HAP-1 (cell line): ENCODE measurements around the gene ZNF618.
"Not testable (repeated sequence)": the region's sequence is repeated elsewhere in the genome, so short reads cannot be mapped to it uniquely, and the experiment has no call there.

Experiments
- DNase-seq, 2 experiments: peaks; one replicate each; pipeline ENCODE4 v3.0.0-alpha.2; 2016 to 2020; ENCODE audit warnings: low spot score in 2 of 2
- H3K27me3 ChIP-seq: fragments of 250-450 bp; sonication (Bioruptor Pico); 2 replicates; pipeline ENCODE4 v1.5.1; 2020; ENCODE audit warnings: low read depth, mild to moderate bottlenecking, moderate library complexity
- H3K36me3 ChIP-seq: fragments of 250-450 bp; sonication (Bioruptor Pico); replicated peaks from 2 replicates; pipeline ENCODE4 v1.5.1; 2020; ENCODE audit warnings: mild to moderate bottlenecking
- H3K4me1 ChIP-seq: fragments of 250-450 bp; sonication (Bioruptor Pico); 2 replicates; pipeline ENCODE4 v1.5.1; 2020; ENCODE audit warnings: mild to moderate bottlenecking
- H3K4me3 ChIP-seq: fragments of 250-450 bp; sonication (Bioruptor Pico); 2 replicates; pipeline ENCODE4 v1.5.1; 2020; ENCODE audit warnings: mild to moderate bottlenecking, moderate library complexity
- H3K9me3 ChIP-seq: fragments of 250-450 bp; sonication (Bioruptor Pico); 2 replicates; pipeline ENCODE4 v1.5.1; 2020; ENCODE audit warnings: mild to moderate bottlenecking, moderate library complexity
- in situ Hi-C: fragments of 300-500 bp; cut with MboI; formaldehyde crosslinking; loops from 3 replicates; pipeline ENCODE4 v1.14.3; 2020; ENCODE audit warnings: low sequenced_read_pairs, inconsistent platforms, mixed read lengths

ZNF618 gene

DNA sequence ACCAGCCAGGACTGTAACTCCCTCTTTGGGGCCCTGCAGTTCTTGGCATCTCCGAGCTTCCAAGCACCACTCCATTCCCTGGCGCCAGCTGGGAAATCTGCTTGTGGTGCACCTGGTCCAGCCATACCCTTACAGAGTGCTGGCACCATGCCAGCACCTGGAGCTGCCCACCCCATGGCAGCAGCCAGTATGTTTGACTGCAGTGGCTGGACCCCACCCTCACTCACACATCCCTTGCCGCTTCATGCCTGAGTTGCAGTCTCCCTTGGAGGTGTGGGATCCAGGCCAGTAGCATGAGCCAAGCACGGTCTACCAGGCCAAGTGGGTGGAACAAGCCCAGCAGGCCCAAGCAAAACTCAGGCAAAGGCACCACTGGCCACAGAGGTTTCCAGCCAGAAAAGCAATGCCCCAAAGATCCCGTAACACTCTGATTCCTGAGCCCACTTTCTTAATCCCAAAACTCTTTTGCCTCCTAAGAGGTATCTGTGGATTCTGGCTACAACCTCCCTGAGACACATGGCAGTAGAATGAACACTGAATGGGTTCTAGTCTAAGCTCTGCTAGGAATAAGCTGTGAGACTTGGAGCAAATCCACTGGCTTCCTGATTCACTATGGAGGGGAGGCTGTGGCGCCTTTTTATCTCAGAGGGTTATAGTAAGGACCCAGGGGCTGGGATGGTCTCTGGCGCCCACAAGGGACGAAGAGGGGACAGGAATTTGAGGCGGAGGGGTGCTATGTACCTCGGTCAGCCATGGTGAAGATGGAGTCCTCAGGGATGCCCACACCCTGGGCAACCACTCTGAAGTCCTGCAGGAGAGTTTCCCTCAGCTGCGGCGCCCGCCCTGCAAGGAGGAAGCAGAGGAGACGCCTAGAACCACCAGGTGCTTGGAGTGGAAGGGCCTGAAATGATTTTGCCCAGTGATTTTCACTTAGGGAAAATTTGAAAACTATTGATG lies 196.4 kb downstream of the ZNF618 start:
- no peak for DNase-seq
- in situ Hi-C loops: no loop called here
- peaks cover 21% of the 10 kb centered on the region for H3K27me3 ChIP-seq
- no peak overlapping the region for H3K4me3 ChIP-seq
- H3K9me3 ChIP-seq: no peaks in the 10 kb centered on the region
- H3K36me3 ChIP-seq: no peaks in the 10 kb centered on the region
- no peaks in the 10 kb centered on the region for H3K4me1 ChIP-seq

- Histone ChIP-seq H3K36me3 (no peaks in the 10 kb centered on the region), H3K4me3 (no peak overlapping the region), H3K9me3 (no peaks in the 10 kb centered on the region), H3K27me3 (peaks cover 19% of the 10 kb centered on the region), H3K4me1 (no peaks in the 10 kb centered on the region)
- DNase-seq: no peak
- in situ Hi-C loops: no loop called here
These were observed 199.5 kb downstream of the ZNF618 start for GRCh38 chr9:114075602-114076001.

DNA sequence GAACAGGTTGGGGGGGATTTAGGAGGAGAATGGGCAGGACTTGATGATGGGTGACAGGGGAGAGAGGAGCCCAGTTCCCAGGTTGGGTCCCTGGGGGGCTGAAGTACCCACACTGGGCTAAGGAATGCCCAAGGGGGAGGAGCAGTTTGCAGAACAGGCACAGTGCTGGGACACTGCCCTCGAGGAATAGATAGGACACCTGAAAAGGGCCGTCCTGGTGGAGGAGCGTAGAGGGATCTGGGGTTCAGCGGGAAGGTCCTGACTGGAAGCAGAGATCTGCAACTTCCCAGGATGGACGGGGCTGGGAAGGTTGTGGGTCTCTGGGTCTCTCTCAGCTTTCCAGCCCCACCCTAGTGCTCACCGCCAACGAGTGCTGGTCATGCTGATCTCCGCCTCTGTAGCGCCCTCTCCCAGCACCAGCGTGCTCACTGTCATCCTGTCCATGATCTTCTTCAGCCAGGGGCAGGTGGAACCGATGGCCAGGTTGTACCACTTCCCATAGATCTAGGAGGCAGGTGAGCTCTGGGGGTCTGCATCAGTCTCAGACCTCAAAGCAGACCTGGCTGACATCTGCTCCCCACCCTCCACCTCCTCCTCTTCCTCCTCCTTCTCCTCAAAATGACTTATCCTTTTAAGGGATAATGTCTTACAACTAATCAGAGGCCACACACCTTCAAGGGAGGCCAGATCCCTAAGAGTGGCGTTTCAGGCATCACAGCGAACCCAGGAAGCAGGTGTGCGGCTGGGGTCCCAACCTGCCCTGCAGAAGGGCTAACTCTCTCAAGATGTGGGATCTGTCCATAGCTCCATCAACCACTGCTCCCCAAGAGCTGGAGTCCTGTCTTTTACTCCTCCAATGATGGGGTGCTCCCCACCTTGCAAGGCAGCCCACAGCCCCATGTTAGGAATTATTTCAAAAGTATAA lies 200.4 kb downstream of the ZNF618 start:
- Histone ChIP-seq H3K27me3 (peaks cover 19% of the 10 kb centered on the region), H3K4me1 (no peaks in the 10 kb centered on the region), H3K4me3 (no peak overlapping the region), H3K9me3 (no peaks in the 10 kb centered on the region), H3K36me3 (no peaks in the 10 kb centered on the region)
- in situ Hi-C loops: no loop called here
- no peak for DNase-seq

DNA sequence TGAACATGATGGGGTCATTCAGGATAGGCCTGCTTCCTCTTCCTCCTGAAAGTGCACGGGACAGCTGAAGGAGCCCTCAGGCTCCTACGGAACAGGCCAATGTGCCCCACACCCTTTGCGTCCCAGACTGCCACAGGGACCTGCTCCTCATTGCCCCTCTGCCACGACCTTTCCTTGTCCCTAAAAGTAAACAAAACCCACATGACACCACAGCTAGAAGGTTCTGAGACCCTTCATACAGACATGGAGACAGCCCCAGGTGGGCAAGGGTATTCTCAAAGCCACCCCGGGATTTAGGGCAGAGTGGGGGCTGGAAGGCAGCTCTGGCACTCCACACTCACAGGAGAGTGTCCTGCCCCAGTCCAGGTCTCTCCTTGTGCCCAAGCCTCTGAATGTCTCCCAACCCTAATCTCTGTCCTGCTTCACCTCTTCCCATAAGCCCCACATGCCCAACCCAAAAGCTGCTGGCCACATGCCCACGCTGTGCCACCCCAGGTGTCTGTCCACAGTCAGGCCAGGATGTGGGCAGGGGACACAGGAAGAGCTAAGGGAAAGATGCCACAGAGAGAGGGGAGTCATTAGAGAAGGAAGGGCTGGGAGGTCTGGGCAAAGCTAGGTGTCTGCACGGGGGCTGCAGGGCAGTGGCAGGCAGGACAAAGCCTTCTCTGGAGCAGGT lies 201.2 kb downstream of the ZNF618 start:
- Histone ChIP-seq H3K27me3 (peaks cover 19% of the 10 kb centered on the region), H3K9me3 (no peaks in the 10 kb centered on the region), H3K4me1 (no peaks in the 10 kb centered on the region), H3K36me3 (no peaks in the 10 kb centered on the region), H3K4me3 (no peak overlapping the region)
- in situ Hi-C loops: no loop called here
- no peak for DNase-seq

DNA sequence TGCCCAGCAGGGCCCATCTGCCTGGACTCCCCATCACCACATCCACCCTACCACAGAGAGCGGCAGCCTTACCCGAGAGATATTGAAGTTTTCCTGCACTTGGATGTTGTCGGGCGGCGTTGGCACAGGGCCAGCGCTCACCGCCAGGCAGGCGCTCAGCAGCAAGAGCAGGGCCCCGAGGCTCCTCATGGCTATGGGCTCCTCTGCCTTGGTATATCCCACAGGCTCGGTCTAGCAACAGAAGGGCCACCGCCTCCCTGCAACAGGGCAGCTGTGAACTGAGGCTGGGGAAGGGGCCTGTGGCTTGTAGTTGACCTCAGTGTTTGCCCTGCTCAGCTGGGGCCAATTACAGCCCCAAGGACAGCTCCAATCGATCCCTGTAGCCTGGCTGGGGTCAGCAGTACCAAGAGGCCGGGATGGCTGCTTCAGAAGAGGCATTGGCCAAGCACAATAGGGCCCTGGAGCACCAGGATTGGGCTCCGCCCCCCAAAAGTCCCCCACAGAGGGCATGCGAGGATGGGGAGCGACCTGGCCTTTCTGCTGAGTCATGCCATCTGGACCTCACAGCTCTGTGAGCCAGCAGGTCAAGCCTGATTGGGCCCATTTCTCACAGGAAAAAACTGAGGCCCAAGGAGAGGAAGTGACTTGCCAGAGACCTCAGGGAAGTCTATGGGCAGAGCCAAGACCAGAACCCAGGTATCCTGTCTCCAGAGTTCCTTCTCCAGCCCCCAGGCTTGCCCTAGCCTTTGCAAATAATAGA lies 202.1 kb downstream of the ZNF618 start, which contains the start of gene AMBP:
AMBP (minus strand) TSS at position 280 of the 760 bp plus-strand sequence; CDS start at position 189, 91 bp downstream.
- Histone ChIP-seq H3K27me3 (peaks cover 19% of the 10 kb centered on the region), H3K4me3 (no peak within 1 kb of the TSS), H3K36me3 (no peaks in the 10 kb centered on the region), H3K9me3 (no peaks in the 10 kb centered on the region), H3K4me1 (no peaks in the 10 kb centered on the region)
- DNase-seq: no peak
- in situ Hi-C loops: no loop called here

- Histone ChIP-seq H3K9me3 (no peaks in the 10 kb centered on the region), H3K27me3 (peaks cover 17% of the 10 kb centered on the region)
- in situ Hi-C loops: no loop called here
These were observed 202.7 kb downstream of the ZNF618 start for GRCh38 chr9:114078781-114079156.

GRCh38 chr9:114080195-114080772 lies 204.2 kb downstream of the ZNF618 start:
- no peak for DNase-seq
- Histone ChIP-seq H3K4me3 (no peak overlapping the region), H3K36me3 (no peaks in the 10 kb centered on the region), H3K4me1 (no peaks in the 10 kb centered on the region), H3K9me3 (no peaks in the 10 kb centered on the region), H3K27me3 (peaks cover 6% of the 10 kb centered on the region; the same call in 1 of the 2 replicates)
- in situ Hi-C loops: no loop called here

More at GRCh38 chr9:114078781-114079156, 202.7 kb downstream of the ZNF618 start:
- Histone ChIP-seq H3K36me3 (no peaks in the 10 kb centered on the region), H3K4me3 (no peak overlapping the region), H3K4me1 (no peaks in the 10 kb centered on the region)
- DNase-seq: no peak

DNA sequence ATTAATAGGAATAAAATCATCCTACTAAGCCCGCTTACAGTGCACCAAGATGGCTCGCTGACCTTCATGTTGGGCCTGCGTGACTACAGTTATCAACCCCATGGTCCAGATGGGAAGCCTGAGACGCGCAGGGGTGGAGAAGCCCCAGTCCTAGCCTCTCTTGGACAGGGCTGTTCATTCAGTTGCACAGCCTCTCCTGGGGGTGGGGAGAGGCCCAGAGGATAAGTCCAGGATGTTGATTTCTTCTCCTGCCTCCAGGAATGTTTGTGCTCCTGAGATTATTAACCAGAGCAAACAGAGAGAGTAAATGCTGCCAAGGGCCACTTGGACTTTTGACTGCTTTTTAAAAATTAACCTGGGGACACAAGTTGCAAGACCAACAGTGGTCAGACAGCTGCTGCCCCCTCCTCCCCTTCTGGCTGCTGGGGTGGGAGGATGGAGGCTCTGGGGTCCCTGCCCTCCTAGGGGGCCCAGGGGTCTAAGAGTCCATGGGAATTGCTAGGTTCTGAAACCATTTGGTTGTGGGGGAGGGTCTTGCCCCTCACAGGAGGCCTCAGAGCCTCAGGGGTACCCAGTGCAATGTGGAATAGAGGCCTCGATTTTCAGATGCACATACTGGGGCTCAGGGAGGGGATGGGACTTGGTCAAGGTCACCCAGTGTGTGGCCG lies 204.8 kb downstream of the ZNF618 start:
- DNase-seq: no peak
- in situ Hi-C loops: no loop called here
- Histone ChIP-seq H3K9me3 (no peaks in the 10 kb centered on the region), H3K4me3 (no peak overlapping the region), H3K4me1 (no peaks in the 10 kb centered on the region), H3K36me3 (no peaks in the 10 kb centered on the region), H3K27me3 (peaks cover 4% of the 10 kb centered on the region; the same call in 1 of the 2 replicates)

DNA sequence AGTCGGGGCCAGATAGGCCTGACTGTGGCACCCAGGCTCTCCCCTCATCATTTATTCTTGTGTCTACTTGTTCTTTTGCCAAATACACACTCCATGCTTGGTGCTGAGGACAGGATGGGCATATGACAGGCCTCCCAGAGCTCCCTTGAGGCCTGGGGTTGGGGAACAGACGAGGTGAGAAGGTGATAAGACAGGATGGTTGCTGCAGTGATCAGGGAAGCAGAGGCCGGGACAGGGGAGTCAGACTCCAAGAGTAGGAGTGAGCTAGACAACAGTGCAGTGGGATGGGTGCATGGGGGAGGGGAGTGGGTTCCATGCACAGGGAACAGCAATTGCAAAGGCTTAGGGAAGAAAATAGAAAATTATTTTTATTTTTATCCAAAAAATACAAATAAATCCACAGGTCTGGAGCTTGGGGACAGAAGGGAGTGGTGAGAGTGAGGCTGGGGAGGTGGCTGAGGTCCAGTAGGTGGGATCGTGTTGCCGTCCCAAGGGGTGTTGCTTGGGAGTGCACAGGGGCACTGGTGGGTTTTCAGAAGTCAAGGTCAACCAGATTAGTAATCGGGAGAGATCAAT lies 205.4 kb downstream of the ZNF618 start:
- no peaks in the 10 kb centered on the region for H3K36me3 ChIP-seq
- no peak for DNase-seq
- in situ Hi-C loops: no loop called here
- H3K4me3 ChIP-seq: no peak overlapping the region
- peaks cover under 1% of the 10 kb centered on the region; the same call in 1 of the 2 replicates for H3K27me3 ChIP-seq
- no peaks in the 10 kb centered on the region for H3K4me1 ChIP-seq
- no peaks in the 10 kb centered on the region for H3K9me3 ChIP-seq

GRCh38 chr9:114082017-114082762 lies 206.1 kb downstream of the ZNF618 start:
- in situ Hi-C loops: no loop called here
- peak; percentile 78 to 94 for DNase-seq
- H3K4me1 ChIP-seq: no peaks in the 10 kb centered on the region
- no peaks in the 10 kb centered on the region for H3K36me3 ChIP-seq
- H3K27me3 ChIP-seq: no peaks in the 10 kb centered on the region; the same call in 1 of the 2 replicates
- H3K4me3 ChIP-seq: no peak overlapping the region
- no peaks in the 10 kb centered on the region for H3K9me3 ChIP-seq

DNA sequence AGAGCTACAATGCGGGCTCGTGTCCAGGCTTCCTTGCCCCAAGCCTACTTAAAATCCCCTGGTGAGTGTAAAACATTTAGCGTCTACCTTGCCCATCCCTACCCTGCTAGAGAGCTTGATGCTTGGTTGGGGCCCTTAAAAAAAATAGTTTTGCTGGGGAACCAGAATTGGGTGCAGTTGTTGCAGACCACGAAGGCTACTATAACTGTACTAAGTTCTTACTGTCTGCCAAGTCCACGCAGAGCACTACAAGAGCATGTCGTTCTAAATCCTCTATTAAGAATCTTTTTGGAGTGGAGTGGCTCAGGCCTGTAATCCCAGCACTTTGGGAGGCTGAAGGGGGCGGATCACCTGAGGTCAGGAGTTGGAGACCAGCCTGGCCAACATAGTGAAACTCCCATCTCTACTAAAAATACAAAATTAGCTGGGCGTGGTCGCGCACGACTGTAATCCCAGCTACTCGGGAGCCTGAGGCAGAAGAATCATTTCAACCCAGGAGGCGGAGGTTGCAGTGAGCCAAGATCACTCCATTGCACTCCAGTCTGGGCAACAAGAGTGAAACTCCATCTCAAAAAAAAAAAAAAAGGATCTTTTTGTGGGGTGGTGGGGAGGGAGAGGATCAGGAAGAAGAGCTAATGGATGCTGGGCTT lies 206.8 kb downstream of the ZNF618 start:
- H3K27me3 ChIP-seq, H3K4me3 ChIP-seq, H3K9me3 ChIP-seq, H3K36me3 ChIP-seq, H3K4me1 ChIP-seq, in situ Hi-C loops, DNase-seq: not testable (repeated sequence)
